ENCODE data around the gene ADGRF1. TPM values are rescaled to one million over a fixed set of nuclear protein-coding genes. Genes with fewer than 3 reads are reported as not detected.
A peak's percentile ranks its signal among the peaks of the same experiment; 100 is the strongest.
"Not testable (repeated sequence)": the region's sequence is repeated elsewhere in the genome, so short reads cannot be mapped to it uniquely, and the experiment has no call there.

Gene ADGRF1
- total RNA-seq, 2 donors from 2014 or later = not detected

DNA sequence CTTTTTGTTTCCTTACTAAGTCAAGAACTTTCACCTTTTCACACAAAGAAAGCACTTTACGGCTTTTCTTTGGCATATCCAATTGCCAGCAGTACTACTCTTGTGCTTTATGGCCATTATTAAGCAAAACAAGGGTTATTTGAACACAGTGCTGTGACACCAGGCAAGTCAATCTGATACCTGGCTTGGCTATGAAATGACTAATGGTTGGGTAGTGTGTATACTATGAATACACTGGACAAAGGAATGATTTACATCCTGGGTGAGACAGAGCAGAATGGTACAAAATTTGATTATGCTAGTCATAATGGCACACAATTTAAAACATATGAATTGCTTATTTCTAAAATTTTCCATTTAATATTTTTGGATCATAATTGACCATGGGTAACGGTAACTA lies 22.1 kb upstream of the ADGRF1 start:
- intact Hi-C loops (cut with DNase I) = no loop called here
- DNase-seq (no peak), ATAC-seq (no peak)

DNA sequence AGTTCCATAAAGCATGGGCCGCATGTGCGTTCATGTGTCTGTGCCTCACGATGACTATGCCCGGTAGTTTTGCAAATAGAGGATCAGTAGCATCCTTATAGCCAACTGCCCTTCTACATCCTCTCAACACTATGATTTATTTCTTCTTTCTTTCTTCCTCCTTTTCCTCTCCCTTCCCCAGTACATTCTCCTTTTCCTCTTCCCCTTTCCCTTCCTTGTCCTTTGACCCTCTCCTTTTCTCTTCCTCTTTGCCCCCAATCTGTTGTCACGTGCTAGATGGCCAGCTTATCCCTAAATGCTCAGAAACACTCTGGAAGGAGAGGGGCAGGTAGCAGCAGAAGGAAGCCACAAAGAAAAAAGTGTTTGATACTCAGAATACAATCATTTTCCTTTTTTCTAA lies 20.2 kb upstream of the ADGRF1 start:
- no peak for ATAC-seq
- DNase-seq = no peak
- intact Hi-C loops (cut with DNase I) = no loop called here

DNA sequence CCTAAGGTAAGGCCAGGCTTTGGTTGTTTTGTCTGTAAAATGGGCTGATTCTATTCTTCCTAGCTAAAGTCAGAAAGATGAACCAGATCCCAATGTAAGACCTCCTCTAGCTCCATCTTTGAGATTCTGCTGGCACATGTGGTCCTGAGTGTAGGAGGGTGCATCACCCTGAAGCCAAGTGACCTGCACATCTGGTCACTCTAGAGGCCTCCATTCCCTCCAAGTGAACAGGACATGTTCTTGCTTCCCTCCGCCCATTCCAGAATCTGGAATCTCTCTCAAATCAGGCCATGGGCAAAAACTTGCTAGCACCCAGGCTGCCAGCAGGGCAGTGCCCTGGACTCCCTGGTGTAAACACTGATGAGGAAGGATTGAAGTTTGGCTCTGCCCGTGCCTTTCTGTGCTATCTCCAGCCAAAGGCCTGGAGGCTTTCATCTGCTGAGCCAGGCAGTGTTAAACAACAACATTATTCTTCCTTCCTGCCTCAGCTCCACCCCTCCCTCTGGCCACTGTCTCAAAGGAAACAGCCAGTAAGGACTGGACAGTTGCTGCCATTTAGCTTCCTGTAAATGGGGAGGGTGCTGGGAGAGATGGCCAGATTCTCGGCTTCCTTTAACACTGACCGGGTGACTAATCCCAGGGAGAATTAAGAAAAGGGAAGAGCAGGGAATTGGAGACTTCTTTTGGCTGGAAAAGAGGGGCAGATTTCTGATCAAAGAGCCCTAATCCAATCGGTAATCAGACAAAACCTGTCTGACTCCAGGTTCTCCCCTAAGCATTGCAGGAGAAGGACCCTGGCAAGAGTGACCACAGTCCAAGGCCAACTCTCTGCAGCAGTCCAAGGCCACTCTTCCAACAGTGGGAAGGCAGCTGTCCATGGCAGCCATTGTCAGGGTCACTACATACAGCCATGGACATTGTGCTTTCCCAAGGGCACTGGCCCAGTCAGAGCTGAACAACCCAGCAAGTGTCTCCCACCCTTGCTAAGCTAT lies 19.5 kb upstream of the ADGRF1 start:
- intact Hi-C loops (cut with DNase I) = no loop called here
- peak; percentile 60 for DNase-seq
- peak; percentile 44 to 88 for ATAC-seq

DNA sequence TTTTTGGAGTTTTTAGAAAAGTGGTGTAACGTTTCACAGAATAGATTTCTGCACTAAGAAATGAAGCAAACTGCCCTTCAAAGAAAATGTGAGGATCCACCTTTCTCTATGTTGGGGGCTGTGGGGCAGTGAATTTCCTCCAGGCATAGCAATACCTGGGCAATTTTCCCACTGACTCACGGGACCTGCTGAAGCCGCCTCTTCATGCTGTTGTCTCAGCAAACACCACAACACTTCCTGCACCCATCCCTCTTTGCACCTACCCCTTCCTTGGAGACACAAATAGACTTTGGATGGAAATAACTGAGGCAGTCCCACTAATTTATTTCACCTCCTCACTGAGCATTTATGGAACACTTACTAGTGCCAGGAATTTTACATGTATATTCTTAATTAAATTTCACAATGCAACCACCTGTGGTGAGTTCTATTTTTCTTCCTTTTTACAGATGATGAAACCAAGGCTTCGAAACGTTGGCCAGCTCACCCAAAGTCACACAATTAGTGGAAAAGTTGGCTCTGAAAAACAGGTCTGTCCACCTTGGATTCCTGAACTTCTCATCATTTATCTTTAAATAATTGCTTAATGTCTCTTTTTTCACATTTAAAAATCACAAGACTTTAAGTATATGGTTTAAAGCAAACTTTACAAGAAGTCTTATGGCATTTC lies 17.2 kb upstream of the ADGRF1 start:
- intact Hi-C loops (cut with DNase I) = no loop called here
- DNase-seq (no peak), ATAC-seq (no peak)

DNA sequence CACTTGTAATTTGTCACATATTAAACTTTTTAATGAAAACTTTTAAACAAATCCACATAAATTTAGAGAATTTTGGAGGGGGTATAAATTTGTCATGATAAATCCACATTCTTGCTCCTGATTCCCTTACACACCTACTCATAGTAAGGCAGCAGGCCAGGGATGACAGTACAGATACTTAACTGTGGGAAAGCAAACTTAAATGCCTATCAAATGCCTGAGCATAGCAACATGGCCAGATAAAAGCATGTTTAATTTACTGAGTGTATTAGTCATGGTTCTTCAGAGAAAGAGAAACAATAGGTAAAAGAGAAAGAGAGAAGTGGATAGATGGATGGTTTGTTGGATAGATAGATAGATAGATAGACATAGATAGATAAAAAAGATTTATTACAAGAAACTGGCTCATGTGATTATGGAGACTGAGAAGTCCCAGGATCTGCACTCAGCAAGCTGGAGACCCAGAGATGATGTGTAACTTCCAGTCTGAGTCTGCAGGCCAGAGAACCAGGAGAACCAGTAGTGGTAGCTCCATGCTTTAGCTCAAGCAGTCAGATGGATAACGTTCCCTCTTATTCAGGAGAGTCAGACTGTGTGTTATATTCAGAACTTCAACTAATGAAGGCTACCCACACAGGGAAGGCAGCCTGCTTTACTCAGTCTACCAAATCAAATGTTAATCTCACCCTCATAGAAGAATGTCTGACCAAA lies 15.9 kb upstream of the ADGRF1 start:
- peak in 1 of 2 donors; percentile 66 for ATAC-seq
- intact Hi-C loops (cut with DNase I) = no loop called here
- DNase-seq = no peak

DNA sequence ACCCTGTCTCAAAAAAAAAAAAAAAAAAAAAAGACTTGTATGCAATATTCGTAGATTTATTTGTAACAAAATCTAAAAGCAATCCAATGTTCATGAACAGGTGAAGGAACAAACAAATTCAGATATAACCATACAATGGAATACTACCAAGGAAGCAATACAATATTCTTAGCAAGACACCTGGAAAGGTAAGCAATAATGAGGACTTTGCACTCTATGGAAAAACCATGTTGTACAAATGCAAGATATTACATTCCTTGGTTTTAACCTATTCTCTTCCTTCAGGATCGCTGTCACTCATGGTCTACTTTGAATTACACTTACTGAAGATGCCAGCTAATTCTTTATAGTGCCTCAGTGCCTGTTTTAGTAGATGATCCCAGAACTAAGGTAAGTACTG lies 14.7 kb upstream of the ADGRF1 start:
- no peak for DNase-seq
- intact Hi-C loops (cut with DNase I) = no loop called here
- no peak for ATAC-seq

DNA sequence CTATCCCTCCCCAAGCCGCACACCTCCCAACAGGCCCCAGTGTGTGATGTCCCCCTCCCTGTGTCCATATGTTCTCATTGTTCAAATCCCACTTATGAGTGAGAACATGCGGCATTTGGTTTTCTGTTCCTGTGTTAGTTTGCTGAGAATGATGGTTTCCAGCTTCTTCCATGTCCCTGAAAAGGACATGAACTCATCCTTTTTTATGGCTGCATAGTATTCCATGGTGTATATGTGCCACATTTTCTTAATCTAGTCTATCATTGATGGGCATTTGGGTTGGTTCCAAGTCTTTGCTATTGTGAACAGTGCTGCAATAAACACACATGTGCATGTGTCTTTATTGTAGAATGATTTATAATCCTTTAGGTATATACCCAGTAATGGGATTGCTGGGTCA lies 12.2 kb upstream of the ADGRF1 start:
- DNase-seq; ATAC-seq; intact Hi-C loops (cut with DNase I): not testable (repeated sequence)

DNA sequence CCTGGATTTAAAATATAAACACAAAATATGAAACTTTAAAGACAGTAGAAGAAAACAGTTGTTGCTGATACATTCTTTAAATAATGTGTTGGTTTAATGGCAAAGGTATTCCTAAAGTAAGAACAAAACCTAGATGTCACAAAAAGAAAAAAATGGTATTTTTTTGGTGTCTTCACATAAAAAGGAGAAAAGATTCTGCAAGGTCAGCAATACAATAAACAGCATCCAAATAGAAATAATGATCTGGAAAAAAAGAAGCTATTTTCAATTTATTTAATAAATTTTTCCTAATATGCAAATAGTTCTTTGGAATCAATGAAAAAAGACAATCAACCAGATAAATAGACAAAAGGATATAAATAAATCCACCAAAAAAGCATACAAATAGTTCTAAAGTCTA lies 6.5 kb upstream of the ADGRF1 start:
- intact Hi-C loops (cut with DNase I) = loop anchor here in 1 of 2 donors (5.0 kb wide), 1 partner anchor 41 kb away; no protein-coding TSS in a partner anchor
- DNase-seq (no peak), ATAC-seq (no peak)

DNA sequence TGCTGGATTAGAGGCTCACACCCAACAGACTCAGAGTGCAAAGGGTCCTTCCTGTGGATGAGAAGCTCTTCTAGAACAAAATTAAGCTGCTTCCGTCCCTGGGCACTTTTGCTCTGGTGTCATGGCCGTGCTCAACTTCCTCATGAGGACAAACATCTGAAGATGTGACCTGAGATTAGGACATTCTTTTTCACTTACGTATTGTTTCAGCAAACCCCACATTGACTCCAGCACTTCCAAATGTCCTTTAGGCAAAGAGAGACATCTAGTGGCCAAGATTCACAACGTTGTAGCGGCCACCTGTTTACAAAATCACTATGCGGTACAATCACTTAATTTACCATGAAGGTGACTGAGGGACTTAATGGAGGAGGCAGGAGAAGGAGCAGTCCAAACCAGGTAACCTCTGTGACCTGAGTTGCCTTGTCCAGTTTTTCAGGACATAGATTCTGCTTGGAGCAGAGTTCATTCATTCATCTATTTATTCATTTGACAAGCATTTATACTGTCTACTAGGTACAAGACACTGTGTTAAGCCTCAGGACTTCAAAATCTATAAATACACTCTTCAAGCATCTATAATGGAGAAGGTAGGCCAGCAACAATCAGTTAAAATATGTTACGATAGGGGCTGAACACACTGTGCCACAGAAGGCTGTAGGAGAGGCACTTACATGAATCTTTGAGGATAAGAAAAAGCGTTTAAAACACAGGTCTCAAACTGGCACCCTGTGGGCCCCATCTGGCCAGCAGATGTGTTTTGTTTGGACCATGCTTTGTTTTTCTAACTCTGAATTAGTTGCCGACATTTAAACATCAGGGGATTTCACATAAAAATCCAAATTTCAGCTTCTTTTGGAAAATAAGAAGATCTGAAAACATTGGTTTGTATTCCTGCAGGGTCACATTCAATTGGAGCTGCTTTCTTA lies 5.6 kb upstream of the ADGRF1 start:
- ATAC-seq (peak; percentile 82 to 88), DNase-seq (peak; percentile 20)
- intact Hi-C loops (cut with DNase I) = loop anchor here in 1 of 2 donors (2.0 to 5.0 kb wide), 2 partner anchors 40 to 199 kb away; no protein-coding TSS in a partner anchor

DNA sequence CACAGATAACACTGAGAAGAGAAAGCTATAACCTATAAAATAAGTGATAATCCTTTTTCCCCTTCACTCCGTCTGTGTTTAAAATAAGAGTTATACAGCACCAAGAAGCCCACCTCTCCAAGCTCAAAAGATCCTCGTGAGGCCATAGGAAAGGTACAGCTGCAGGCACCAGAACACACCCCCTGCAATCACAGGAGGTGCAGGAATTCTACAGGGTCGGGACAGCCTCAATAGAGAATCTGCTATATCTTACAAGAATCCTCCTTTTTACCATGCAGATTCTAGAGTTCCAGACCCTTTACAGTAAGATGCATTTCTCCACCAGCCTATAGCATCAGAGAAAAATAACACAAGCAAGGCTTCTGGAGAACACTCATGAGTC lies 5.0 kb upstream of the ADGRF1 start:
- no peak for DNase-seq
- ATAC-seq = no peak
- intact Hi-C loops (cut with DNase I) = loop anchor here in 1 of 2 donors (2.0 to 5.0 kb wide), 2 partner anchors 40 to 198 kb away; no protein-coding TSS in a partner anchor

DNA sequence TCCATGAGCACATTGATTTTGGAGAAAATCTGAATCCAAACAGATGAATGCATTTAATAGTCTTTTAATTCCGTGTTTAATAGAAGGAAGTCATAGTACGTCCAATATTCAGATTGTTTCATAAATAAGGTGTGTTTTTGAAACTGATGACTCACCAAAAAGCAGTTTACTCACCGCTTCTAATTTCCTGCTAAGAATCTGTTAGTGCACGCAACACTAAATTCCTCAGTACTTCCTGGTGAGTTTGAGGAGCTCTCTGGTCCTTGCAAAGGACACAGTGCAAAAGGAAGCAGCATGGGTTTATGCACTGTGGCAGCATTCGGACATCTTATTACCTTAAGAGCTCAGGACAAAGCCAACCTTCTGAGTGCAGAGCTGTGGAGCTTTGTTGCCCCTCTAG lies 2.3 kb upstream of the ADGRF1 start:
- ATAC-seq (no peak), DNase-seq (no peak)
- intact Hi-C loops (cut with DNase I) = no loop called here

DNA sequence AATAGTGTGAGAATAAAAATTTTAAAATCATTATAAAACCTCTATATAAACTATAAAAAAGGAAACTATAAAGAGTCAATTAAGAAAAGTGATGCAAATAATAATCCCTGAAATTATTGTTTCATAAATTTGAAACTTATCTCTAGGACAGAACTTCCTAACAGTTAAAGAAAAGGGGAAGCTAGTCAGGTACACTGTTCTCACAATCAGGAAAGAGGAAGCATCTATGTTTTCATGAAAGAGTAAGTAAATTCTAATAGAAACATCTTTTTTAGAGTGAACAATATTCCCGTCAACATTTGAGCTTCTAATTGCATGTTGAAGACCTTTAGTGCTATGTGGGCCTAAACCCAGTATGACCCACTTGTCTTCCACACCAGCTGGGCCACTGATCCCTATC lies 1.2 kb upstream of the ADGRF1 start:
- no peak for ATAC-seq
- DNase-seq = no peak
- intact Hi-C loops (cut with DNase I) = no loop called here

DNA sequence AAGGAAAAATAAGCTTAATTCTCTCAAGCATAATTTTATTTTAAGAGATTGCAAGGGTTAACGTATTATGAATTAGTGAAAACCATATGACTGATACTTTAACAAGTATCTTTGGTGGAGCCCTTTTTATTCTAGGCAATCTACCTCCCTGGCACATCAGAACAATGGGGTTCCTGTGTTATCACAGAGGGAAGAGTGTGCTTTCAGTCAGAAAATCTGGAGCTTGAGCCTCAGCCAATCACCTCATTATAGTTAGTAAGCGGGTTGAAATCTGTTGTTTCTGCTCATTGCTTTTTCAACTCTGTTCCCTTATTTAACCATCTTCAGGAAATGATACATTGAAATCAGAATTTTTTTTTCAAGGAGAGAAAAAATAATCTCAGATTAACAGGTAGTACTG lies 391 bp downstream of the ADGRF1 start:
- DNase-seq (no peak), ATAC-seq (no peak)
- intact Hi-C loops (cut with DNase I) = no loop called here

DNA sequence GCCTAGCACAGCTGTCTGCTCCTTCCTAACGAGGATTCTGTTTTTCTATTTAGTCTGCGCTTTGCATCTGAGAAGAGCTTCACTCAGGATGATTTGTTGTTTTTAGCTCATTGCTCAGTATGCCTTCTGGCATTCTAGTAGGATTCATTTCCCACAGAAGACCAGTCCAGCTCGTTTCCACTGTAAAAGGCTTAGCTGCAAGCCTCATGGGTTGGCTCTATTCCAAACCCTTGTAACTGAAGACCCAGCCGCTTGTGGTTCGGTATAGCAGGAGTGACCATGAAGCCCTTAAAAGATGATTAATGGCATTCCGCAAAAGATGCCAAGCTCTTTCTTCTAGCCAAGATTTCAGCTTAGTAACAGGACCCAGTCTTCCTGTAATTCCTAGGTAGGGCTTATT lies 7.2 kb downstream of the ADGRF1 start:
- DNase-seq (no peak), ATAC-seq (peak; percentile 61 to 90)
- intact Hi-C loops (cut with DNase I) = no loop called here

DNA sequence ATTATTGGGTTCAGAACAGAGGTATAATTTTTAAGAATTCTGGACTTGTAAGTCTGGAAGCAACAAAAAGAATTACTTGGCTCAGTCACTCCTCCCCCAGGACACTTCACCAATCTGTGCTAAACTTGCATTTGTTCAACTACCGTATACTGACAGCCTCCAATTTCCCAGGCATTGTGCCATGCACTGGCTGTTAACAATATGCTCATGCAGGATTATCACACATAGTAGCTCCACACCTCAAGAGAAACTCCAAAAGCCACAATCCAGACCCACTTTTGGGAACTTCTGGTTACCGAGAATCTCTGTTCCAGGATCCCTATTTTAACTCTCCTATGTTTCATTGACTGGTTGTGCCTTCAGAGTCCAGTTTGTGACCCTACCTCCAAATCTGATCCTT lies 7.7 kb downstream of the ADGRF1 start:
- DNase-seq (no peak), ATAC-seq (peak in 1 of 2 donors; percentile 46)
- intact Hi-C loops (cut with DNase I) = no loop called here

DNA sequence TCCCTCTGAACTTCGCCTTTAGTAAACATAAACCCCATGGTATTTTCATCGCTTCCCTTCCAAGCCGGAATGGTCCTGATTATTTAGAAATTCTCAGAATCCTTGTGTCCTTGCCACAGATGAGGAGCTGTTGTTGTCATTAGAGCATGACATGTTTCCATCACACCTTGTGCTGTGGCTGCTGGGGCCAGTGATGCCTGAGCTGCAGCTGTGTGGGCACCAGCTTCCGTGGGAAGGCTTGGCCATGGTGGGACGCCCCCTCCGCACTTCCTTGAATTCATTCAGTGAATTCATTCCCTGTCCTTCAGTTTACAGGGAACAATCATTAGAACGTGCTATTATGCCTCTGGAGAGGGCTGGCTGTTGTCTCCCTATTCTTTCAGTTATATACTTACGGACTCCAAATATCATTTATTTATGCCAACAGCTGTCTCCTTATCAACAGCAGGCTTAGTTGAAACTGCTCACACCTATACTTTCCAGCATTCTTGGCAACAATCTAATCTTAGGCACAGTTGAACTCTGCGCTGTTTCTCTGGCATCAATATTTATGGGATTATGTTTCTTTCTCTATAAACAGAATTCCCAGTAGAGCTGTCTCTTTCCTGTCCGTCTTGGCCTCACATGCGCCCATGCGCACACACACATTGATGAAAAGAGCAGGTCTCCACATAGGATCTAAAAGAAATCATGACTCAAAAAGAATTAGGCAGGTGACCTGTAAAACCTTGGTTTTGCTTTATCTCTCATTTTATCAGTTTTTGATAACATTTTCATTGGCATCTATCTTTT lies 9.0 kb downstream of the ADGRF1 start:
- ATAC-seq = peak; percentile 19 to 34
- intact Hi-C loops (cut with DNase I) = no loop called here
- DNase-seq = no peak

DNA sequence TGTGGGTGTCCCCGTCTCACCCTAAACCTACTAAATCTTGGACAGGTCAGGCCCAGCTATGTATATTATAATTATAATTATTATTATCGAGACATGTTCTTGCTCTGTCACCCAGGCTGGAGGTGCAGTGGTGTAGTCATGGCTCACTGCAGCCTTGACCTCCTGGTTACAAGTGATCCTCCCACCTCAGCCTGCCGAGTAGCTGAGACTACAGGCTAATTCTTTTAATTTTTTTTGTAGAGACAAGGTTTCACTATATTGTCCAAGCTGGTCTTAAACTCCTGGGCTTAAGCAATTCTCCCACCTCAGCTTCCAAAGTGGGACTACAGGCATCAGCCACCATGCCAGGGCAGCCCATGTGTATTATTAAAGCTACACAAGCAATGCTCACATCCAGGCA lies 10.5 kb downstream of the ADGRF1 start:
- intact Hi-C loops (cut with DNase I) = no loop called here
- no peak for ATAC-seq
- no peak for DNase-seq

All from left cardiac atrium (tissue), 4 donors.